ENCODE data around the gene EFCAB5. TPM values are rescaled to one million over a fixed set of nuclear protein-coding genes. Genes with fewer than 3 reads are reported as not detected.
A peak's percentile ranks its signal among the peaks of the same experiment; 100 is the strongest.
"Not testable (repeated sequence)": the region's sequence is repeated elsewhere in the genome, so short reads cannot be mapped to it uniquely, and the experiment has no call there.

EFCAB5 gene
- total RNA-seq, 2 donors from 2014 or later: not detected

GRCh38 chr17:30117675-30118081 lies 176.2 kb downstream of the EFCAB5 start:
- no peak overlapping the region for H3K27ac ChIP-seq (ENCODE audit: low read depth, low read length)
- H3K36me3 ChIP-seq (ENCODE audit: control insufficient read depth, insufficient read depth, low read length): peaks cover 30% of the 10 kb centered on the region
- Mint-ChIP-seq H3K9me3 (no peaks in the 10 kb centered on the region), H3K27me3 (ENCODE audit: insufficient read depth) (no peaks in the 10 kb centered on the region), H3K4me3 (peak overlapping the region; percentile 94), H3K4me1 (peaks cover 8% of the 10 kb centered on the region), H3K27ac (peak overlapping the region; percentile 100), H3K36me3 (ENCODE audit: low read depth) (peaks cover 19% of the 10 kb centered on the region)
- peak overlapping the region; percentile 92 for H3K4me3 ChIP-seq (ENCODE audit: low read length)
- H3K4me1 ChIP-seq (ENCODE audit: control insufficient read depth, insufficient read depth, low read length): no peaks in the 10 kb centered on the region
- H3K9me3 ChIP-seq (ENCODE audit: control insufficient read depth, low read length): no peaks in the 10 kb centered on the region
- TF ChIP-seq CTCF (conservative IDR thresholded peaks at IDR 0.05): no peak
- no peaks in the 10 kb centered on the region for H3K27me3 ChIP-seq (ENCODE audit: control insufficient read depth, insufficient read depth, low read length, poor library complexity, severe bottlenecking)
- peak overlapping the region; percentile 98 for H3K9ac ChIP-seq (ENCODE audit: extremely low read depth, low read length, poor library complexity, severe bottlenecking)
- no peak for DNase-seq
- 77 to 82% methylated on average over 3 to 4 of the region's 5 CpGs for WGBS, 2 experiments (ENCODE audit: insufficient coverage in 1 of 2, insufficient read length in 1 of 2)

- not testable (repeated sequence) for H3K9ac ChIP-seq (ENCODE audit: extremely low read depth, low read length, poor library complexity, severe bottlenecking); H3K4me1 ChIP-seq (ENCODE audit: control insufficient read depth, insufficient read depth, low read length); H3K27ac ChIP-seq (ENCODE audit: low read depth, low read length); H3K27me3 ChIP-seq (ENCODE audit: control insufficient read depth, insufficient read depth, low read length, poor library complexity, severe bottlenecking); H3K9me3 ChIP-seq (ENCODE audit: control insufficient read depth, low read length); H3K9me3 Mint-ChIP-seq; H3K27ac Mint-ChIP-seq; H3K27me3 Mint-ChIP-seq (ENCODE audit: insufficient read depth); H3K4me1 Mint-ChIP-seq; DNase-seq
- 95 to 97% methylated on average over 6 to 7 of the region's 7 CpGs for WGBS, 2 experiments (ENCODE audit: insufficient coverage in 1 of 2, insufficient read length in 1 of 2)
- Histone ChIP-seq H3K4me3 (ENCODE audit: low read length) (peak overlapping the region; percentile 92), H3K36me3 (ENCODE audit: control insufficient read depth, insufficient read depth, low read length) (peaks cover 35% of the 10 kb centered on the region)
- peaks cover 22% of the 10 kb centered on the region for H3K36me3 Mint-ChIP-seq (ENCODE audit: low read depth)
- peak overlapping the region; percentile 94 for H3K4me3 Mint-ChIP-seq
Observed at GRCh38 chr17:30118635-30119034, 177.2 kb downstream of the EFCAB5 start.

GRCh38 chr17:30124273-30124796 lies 182.9 kb downstream of the EFCAB5 start:
- Histone ChIP-seq H3K36me3 (ENCODE audit: control insufficient read depth, insufficient read depth, low read length) (peaks cover 74% of the 10 kb centered on the region), H3K9ac (ENCODE audit: extremely low read depth, low read length, poor library complexity, severe bottlenecking) (no peak overlapping the region), H3K4me3 (ENCODE audit: low read length) (no peak overlapping the region), H3K27ac (ENCODE audit: low read depth, low read length) (no peak overlapping the region), H3K27me3 (ENCODE audit: control insufficient read depth, insufficient read depth, low read length, poor library complexity, severe bottlenecking) (no peaks in the 10 kb centered on the region), H3K4me1 (ENCODE audit: control insufficient read depth, insufficient read depth, low read length) (no peaks in the 10 kb centered on the region), H3K9me3 (ENCODE audit: control insufficient read depth, low read length) (no peaks in the 10 kb centered on the region)
- Mint-ChIP-seq H3K4me3 (no peak overlapping the region), H3K9me3 (no peaks in the 10 kb centered on the region), H3K27ac (peak overlapping the region; percentile 9), H3K27me3 (ENCODE audit: insufficient read depth) (no peaks in the 10 kb centered on the region), H3K4me1 (no peaks in the 10 kb centered on the region), H3K36me3 (ENCODE audit: low read depth) (peaks cover 31% of the 10 kb centered on the region)
- DNase-seq: no peak
- TF ChIP-seq CTCF (conservative IDR thresholded peaks at IDR 0.05): no peak
- 90 to 100% methylated on average over 2 to 4 of the region's 4 CpGs for WGBS, 2 experiments (ENCODE audit: insufficient coverage in 1 of 2, insufficient read length in 1 of 2)

GRCh38 chr17:30130121-30130520 lies 188.7 kb downstream of the EFCAB5 start:
- no peak overlapping the region for H3K4me3 Mint-ChIP-seq
- Histone ChIP-seq H3K4me1 (ENCODE audit: control insufficient read depth, insufficient read depth, low read length) (peaks cover 6% of the 10 kb centered on the region), H3K9me3 (ENCODE audit: control insufficient read depth, low read length) (no peaks in the 10 kb centered on the region), H3K27me3 (ENCODE audit: control insufficient read depth, insufficient read depth, low read length, poor library complexity, severe bottlenecking) (no peaks in the 10 kb centered on the region), H3K9ac (ENCODE audit: extremely low read depth, low read length, poor library complexity, severe bottlenecking) (no peak overlapping the region), H3K36me3 (ENCODE audit: control insufficient read depth, insufficient read depth, low read length) (peaks cover 85% of the 10 kb centered on the region), H3K27ac (ENCODE audit: low read depth, low read length) (no peak overlapping the region), H3K4me3 (ENCODE audit: low read length) (no peak overlapping the region)
- peaks cover 24% of the 10 kb centered on the region for H3K4me1 Mint-ChIP-seq
- no peaks in the 10 kb centered on the region for H3K9me3 Mint-ChIP-seq
- H3K36me3 Mint-ChIP-seq (ENCODE audit: low read depth): peaks cover 56% of the 10 kb centered on the region
- no peak for DNase-seq
- no peak for TF ChIP-seq CTCF (conservative IDR thresholded peaks at IDR 0.05)
- 86 to 100% methylated on average over 1 of the region's 1 CpG for WGBS, 2 experiments (ENCODE audit: insufficient coverage in 1 of 2, insufficient read length in 1 of 2)
- no peaks in the 10 kb centered on the region for H3K27me3 Mint-ChIP-seq (ENCODE audit: insufficient read depth)
- no peak overlapping the region for H3K27ac Mint-ChIP-seq
